Middle frontal gyrus (tissue), 1 donor: ENCODE results near the gene FAM186B.
"Not testable (repeated sequence)": the region's sequence is repeated elsewhere in the genome, so short reads cannot be mapped to it uniquely, and the experiment has no call there.

Experiments used
- DNase-seq: peaks from one replicate; pipeline ENCODE4 v3.0.0-alpha.2; 2015; ENCODE audit warnings: low spot score; ENCODE audit errors: extremely low spot score

The FAM186B gene

DNA sequence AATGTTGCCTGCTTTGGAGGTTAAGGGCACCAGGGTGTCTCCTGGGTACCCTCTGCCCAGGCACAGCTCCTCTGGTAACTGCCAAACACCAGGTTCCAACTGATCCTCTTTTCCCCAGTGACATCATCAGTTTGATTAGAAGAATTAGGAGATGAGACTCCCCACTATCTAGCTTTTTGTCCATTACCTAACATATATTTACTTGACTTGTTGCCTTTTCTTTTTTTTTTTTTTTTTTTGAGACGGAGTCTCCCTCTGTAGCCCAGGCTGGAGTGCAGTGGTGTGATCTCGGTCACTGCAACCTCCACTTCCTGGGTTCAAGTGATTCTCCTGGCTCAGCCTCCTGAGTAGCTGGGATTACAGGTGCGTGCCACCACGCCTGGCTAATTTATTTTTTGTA is at the start of gene FAM186B:
FAM186B (minus strand) TSS at position 101 of the 400 bp plus-strand sequence. CDS start 162 bp downstream, outside the sequence.
- not testable (repeated sequence) for DNase-seq

DNA sequence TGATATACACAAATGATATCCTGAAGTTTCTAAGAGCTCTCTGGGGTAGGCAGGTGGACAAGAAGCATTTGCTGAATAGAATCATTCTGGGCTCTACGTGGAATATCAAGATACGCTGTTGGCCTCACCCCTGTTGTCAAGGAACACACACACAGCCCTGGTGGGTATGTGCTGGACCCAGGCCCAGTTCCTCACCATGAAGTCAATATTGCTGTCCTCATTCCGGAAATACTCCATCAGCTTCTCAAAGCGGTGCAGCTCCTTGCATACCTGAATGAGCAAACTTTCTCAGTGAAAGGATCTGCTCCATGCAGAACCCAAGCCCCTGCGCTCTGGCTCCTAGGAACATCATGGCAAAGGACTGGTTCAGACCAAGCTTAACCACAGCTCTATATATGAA is 49.3 kb upstream of the FAM186B start:
- DNase-seq: no peak

GRCh38 chr12:49652921-49653520 is 47.6 kb upstream of the FAM186B start:
- no peak for DNase-seq

- DNase-seq: no peak
Measured at GRCh38 chr12:49651855-49652254, 46.4 kb upstream of the FAM186B start.

DNA sequence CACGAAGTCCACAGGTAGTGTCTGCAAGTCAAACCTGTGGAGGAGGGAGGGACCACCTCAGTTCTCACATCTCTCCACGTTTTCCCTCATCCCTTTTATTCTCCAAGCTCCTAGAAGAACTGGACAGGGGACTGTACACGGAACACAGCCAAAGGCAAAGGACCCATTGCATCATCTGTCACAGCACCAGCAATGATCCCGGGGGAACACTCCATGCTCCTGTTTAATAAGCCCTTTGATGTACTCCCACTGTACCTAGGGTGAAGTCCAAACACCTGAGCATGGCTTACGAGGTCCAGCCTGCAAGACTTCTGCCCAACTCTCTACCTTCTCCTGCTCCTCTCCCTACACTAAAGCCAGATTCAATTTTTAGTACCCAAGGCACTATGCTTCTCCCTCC is 44.5 kb upstream of the FAM186B start:
- no peak for DNase-seq

GRCh38 chr12:49649445-49649844 is 44.0 kb upstream of the FAM186B start:
- no peak for DNase-seq

GRCh38 chr12:49648712-49649003 is 43.2 kb upstream of the FAM186B start:
- DNase-seq: no peak

DNA sequence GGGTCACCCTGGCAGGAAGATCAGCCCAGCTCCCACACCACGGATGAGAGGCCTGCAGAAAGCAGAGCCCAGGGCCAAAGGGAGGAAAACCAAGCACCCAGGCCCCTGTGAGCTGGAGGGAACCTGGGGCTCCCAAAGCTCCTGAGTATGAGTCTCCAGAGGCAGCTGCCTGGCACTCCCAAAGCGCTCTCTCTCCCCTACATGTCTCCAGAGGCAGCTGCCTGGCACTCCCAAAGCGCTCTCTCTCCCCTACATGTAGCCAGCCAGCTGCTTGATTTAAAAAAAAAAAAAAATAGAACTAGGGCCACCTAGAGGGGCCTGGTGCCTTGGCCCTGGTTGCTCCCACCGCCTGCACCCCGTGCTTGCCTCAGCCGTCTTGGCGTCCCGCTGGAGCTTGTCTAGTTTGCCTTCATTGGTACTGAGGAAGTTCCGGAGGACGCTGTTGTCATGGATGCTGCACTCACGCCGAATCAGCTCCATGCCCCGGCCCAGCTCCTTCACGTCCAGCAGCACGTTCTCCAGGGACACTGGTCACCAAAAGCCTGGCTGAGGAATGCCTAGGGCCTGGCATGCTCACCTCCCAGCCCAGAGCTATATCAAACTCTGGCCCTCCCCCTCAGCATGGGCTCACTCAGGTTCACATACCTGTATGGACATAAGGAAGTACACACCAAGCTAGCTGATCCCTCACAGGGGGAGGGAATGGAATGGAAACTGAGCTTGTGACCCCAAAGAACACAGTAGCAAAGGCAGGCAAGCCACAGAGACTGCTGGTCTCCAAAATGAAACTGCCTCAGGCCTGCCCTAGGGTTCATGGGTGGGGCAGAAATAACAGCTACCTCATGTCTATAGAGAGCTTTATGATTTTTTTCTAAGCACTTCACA is 42.6 kb upstream of the FAM186B start:
- DNase-seq: no peak

DNA sequence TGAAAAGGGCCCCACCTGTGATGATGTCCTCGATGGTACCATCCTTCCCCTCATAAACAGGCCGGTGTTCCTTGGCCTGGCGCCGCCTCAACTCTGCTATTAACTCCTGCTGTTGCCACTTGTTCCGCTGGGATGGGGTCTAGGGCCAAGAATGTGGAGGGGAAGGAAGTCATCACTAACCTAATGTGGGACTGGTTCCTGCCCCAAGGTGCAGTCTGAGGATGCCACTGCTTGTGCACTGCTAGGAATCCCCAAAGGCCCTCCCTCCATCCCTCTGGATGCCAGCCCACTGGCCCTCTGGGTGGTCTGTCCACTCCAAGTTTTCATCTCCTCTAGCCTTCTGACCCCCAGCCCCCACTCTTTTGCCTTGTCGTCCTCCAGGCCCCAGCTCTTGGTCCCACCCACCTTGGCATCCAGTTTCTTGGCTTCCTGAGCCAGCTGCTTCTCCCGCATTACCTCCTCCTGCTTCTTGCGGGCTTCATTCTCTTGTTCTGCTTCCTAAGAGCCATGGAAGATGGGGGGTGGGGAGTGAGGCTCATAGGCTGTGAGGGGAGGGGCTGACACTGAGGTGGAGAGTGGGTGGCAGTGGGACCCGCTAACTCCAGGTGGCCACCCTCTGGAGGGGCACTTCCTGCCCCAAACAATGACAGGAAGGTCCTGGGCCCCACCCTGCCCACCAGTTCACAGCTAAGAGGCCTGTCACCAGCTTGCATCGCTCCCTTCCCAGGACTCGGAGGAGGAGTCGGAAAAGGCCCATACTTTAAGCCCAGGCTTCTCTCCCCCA is 41.6 kb upstream of the FAM186B start:
- DNase-seq: no peak

DNA sequence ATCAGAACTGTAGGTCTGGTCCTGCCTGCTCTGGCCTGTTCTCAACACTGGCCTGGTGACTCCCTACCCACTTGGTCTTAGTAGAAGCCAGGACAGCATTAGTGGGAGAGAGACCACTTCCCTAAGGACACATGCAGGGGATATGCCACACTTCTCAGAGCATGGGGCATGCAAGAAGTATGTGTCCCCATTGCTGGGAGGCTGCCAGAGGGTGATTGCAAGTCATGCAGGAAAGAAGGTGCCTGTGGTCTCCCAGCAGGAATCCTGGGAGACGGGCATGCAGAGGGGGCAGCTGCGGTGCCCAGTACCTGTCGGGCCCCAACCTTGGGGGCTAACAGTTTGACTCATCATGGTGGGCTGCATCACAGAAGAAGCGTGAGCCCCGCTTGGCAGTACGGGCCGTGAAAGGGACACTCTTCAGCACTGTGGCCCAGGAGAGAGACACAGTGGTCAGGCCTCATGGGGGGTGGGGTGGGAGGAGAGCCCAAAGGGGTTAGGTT is 40.9 kb upstream of the FAM186B start:
- DNase-seq: no peak

DNA sequence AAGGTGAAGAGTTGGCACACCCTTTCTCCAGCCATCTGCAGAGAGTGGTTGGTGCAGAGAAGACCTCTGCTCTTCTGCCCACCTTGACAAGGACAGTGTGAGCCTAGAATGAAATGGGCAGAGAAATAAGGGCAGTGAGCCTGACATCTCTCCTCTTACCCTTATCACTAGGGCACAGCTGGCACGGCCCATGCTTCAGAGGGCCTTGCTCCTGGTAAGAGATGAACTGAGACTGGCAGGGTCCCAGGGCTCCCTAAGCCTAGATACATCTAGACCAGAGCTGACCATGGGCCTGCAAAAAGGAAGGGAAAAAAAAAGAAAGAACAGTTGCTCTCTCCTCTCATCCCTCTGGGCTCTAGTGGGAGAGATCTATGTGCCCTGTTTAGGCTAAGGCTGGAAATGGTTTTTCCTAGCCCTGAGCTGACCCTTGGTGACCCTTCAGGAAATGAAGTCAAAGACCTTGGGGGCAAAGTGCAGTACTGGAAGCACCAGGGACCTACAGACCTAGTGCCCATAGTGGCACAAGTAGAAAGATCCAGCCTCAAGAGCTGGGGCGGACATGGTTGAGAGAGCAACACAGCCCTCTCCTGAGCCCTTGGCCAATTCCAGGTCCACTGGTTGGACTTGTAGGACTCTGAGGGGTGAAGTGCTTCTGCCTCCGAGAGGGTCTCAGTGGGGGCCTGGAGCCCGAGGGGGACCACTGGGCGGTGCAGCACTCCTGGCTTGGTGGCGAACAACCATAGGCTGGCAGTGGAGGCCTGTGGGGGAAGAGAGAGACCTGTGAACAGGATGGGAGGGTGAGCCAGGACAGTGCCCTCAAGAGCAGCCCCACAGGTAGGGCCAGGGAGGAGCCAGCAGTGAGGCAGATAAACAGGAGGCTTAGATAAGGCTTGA is 40.0 kb upstream of the FAM186B start:
- DNase-seq: no peak

- peak; percentile 56 for DNase-seq
Measured at GRCh38 chr12:49644620-49644994, 39.2 kb upstream of the FAM186B start.

GRCh38 chr12:49643961-49644619 is 38.7 kb upstream of the FAM186B start:
- no peak for DNase-seq

DNA sequence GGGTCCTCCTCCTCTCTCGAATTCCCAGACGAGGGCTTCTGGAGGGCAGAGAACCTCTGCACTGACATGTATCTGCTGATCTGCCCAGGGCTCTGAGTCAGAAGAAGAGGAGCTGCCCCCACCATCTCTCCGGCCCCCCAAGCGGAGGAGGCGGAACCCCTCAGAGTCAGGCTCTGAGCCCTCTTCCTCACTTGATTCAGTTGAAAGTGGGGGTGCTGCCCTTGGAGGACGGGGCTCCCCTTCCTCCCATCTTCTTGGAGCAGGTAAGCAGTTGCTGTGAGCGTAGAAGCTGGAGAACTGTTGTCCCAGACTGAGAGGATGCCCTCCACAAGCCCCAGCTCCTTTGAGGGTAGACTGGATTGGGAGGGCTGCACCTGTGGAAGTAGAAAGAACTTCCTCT is 37.7 kb upstream of the FAM186B start:
- no peak for DNase-seq

DNA sequence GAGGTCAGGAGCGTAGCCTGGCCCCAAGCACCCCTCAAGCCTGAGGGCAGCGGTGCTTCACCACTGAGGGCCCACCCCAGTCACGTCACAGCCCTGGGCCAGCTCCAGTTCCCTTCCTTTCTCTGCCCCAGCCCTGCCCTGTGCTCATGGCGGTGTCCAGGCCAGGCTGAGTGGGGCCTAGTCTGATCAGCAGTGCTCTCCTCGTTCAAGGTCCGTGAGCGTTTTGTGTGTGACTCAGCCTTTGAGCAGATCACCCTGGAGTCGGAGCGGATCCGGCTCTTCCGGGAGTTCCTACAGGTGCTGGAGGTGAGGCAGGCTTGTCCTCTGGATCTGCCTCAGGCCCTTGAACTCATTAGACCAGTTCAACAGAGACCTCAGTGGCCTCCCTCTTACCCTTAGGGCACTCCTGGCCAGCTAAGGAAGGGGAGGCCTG is 36.9 kb upstream of the FAM186B start:
- DNase-seq: no peak

DNA sequence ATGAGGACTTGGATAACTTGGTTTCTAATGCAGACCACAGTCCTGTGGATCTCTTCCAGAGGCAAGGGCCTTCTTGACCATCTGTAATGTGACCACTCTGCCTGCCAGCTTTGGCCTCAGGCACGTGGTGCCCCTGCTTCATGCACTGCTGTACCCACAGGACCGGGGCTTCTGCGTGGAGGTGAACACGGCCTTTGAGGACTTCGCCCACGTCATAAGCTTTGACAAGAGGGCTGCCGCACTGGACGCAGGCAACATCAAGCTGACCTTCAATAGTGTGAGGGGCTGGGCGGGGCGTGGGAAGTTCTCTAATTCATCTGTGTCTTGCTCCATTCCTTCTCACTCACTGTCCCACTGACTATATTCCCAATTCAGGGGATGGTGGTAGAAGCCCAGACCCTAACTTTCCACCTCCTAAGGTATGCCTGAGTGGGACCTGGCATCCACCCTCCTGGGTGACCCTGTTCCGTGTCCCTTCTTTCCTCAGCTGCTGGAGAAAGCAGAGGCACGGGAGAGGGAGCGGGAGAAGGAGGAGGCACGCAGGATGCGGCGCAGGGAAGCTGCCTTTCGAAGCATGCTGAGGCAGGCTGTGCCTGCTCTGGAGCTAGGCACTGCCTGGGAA is 36.4 kb upstream of the FAM186B start:
- no peak for DNase-seq

- peak; percentile 56 for DNase-seq
Measured at GRCh38 chr12:49636979-49637755, 31.7 kb upstream of the FAM186B start.

- DNase-seq: no peak
Measured at GRCh38 chr12:49636574-49636973, 31.1 kb upstream of the FAM186B start.

DNA sequence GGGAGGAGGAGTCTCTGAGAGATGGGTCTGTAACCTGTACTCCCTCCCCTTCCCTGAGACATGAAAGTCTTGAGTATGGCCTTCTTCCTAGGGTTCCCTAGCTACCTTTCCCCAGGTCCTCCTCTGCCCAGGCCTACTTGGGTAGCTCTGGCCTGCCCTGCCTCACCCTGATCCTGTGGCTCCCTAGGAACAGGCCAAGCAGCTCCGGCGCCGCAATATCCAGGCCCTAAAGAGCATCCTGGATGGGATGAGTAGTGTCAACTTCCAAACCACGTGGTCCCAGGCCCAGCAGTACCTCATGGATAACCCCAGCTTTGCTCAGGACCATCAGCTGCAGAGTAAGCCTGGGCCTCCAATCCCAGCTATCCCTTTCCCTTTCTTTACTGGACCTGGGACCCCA is 30.2 kb upstream of the FAM186B start:
- no peak for DNase-seq
